ENCODE data around the gene LRRC25. TPM values are rescaled to one million over a fixed set of nuclear protein-coding genes. Genes with fewer than 3 reads are reported as not detected.

The LRRC25 gene
- total RNA-seq, 1 donor from 2014 or later: not detected

DNA sequence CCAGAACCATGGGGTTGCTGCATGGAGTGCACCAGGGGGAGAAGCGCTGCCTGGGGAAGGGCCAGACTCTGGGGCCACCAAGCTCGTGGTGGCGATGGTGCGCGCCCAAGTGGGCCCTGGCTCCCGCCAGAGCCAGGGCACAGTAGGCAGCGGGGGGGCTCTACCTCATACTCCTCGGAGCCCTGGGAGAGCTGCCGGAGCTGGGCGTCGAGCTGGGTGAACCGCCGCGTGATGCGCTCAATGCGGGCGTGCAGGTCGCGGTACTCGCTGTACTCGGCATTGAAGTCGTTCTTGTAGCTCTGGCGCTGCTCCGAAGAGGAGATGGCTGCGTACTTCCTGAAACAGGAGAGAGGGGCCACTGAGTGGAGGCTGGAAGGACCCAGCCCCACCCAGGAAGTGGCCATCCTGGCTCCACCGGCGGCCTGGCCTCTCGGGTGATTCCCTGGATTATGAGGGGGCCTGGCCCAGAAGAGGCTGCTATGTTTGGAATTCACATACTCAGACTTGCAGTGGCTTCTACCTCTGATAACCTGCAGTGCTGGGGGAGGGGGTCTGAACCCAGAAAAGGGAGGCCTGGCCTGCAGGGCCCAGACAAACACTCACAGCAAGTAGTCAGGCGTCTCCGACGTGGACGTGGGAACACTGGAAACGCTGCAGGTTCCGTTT, 48.9 kb upstream of the LRRC25 start:
- no peak overlapping the region for H2AFZ ChIP-seq (ENCODE audit: low read depth, low read length)
- H3K4me3 ChIP-seq (ENCODE audit: insufficient read depth, low read depth, low read length): no peak overlapping the region
- TF ChIP-seq EZH2 (IDR thresholded peaks at IDR 0.05; ENCODE audit: insufficient read depth, low read length): no peak
- no peak overlapping the region for H3K4me2 ChIP-seq (ENCODE audit: low read length)
- peaks cover 76% of the 10 kb centered on the region for H4K20me1 ChIP-seq (ENCODE audit: insufficient read depth, low read length)
- peaks cover 9% of the 10 kb centered on the region for H3K4me1 Mint-ChIP-seq (ENCODE audit: low read depth, unreplicated experiment)
- no peaks in the 10 kb centered on the region for H3K9me3 Mint-ChIP-seq (ENCODE audit: unreplicated experiment)
- H3K4me1 ChIP-seq (ENCODE audit: insufficient read depth, low read length): peaks cover 4% of the 10 kb centered on the region
- H3K36me3 Mint-ChIP-seq (ENCODE audit: low read depth, unreplicated experiment): peaks cover 10% of the 10 kb centered on the region
- FAIRE-seq (no peak), DNase-seq (ENCODE audit: low read depth) (no peak)
- H3K27me3 Mint-ChIP-seq (ENCODE audit: low read depth, unreplicated experiment): no peaks in the 10 kb centered on the region
- peaks cover 3% of the 10 kb centered on the region for H3K79me2 ChIP-seq (ENCODE audit: insufficient read depth, low read length)
- H3K27ac ChIP-seq (ENCODE audit: low read depth, low read length): no peak overlapping the region
- H3K4me3 Mint-ChIP-seq (ENCODE audit: unreplicated experiment): no peak overlapping the region
- H3K27me3 ChIP-seq (ENCODE audit: insufficient read depth, low read length): no peaks in the 10 kb centered on the region
- no peaks in the 10 kb centered on the region for H3K9me3 ChIP-seq (ENCODE audit: insufficient read depth, low read depth, low read length)
- H3K9ac ChIP-seq (ENCODE audit: low read length): no peak overlapping the region
- no peak overlapping the region for H3K27ac Mint-ChIP-seq (ENCODE audit: unreplicated experiment)
- peaks cover 3% of the 10 kb centered on the region for H3K36me3 ChIP-seq (ENCODE audit: insufficient read depth, low read length)

- Mint-ChIP-seq H3K27me3 (ENCODE audit: low read depth, unreplicated experiment) (no peaks in the 10 kb centered on the region), H3K4me1 (ENCODE audit: low read depth, unreplicated experiment) (peaks cover 9% of the 10 kb centered on the region), H3K27ac (ENCODE audit: unreplicated experiment) (no peak overlapping the region), H3K9me3 (ENCODE audit: unreplicated experiment) (no peaks in the 10 kb centered on the region), H3K4me3 (ENCODE audit: unreplicated experiment) (no peak overlapping the region), H3K36me3 (ENCODE audit: low read depth, unreplicated experiment) (peaks cover 10% of the 10 kb centered on the region)
- peaks cover 76% of the 10 kb centered on the region for H4K20me1 ChIP-seq (ENCODE audit: insufficient read depth, low read length)
- H3K9me3 ChIP-seq (ENCODE audit: insufficient read depth, low read depth, low read length): no peaks in the 10 kb centered on the region
- TF ChIP-seq EZH2 (IDR thresholded peaks at IDR 0.05; ENCODE audit: insufficient read depth, low read length): no peak
- TF ChIP-seq, protein P1, sequence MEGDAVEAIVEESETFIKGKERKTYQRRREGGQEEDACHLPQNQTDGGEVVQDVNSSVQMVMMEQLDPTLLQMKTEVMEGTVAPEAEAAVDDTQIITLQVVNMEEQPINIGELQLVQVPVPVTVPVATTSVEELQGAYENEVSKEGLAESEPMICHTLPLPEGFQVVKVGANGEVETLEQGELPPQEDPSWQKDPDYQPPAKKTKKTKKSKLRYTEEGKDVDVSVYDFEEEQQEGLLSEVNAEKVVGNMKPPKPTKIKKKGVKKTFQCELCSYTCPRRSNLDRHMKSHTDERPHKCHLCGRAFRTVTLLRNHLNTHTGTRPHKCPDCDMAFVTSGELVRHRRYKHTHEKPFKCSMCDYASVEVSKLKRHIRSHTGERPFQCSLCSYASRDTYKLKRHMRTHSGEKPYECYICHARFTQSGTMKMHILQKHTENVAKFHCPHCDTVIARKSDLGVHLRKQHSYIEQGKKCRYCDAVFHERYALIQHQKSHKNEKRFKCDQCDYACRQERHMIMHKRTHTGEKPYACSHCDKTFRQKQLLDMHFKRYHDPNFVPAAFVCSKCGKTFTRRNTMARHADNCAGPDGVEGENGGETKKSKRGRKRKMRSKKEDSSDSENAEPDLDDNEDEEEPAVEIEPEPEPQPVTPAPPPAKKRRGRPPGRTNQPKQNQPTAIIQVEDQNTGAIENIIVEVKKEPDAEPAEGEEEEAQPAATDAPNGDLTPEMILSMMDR (IDR thresholded peaks at IDR 0.05; ENCODE audit: insufficient read depth, low read depth, low read length): no peak
- no peak overlapping the region for H2AFZ ChIP-seq (ENCODE audit: low read depth, low read length)
- DNase-seq (ENCODE audit: low read depth) (no peak), FAIRE-seq (no peak)
- H3K27me3 ChIP-seq (ENCODE audit: insufficient read depth, low read length): no peaks in the 10 kb centered on the region
- H3K4me2 ChIP-seq (ENCODE audit: low read length): no peak overlapping the region
- H3K4me3 ChIP-seq (ENCODE audit: insufficient read depth, low read depth, low read length): no peak overlapping the region
- peaks cover 4% of the 10 kb centered on the region for H3K4me1 ChIP-seq (ENCODE audit: insufficient read depth, low read length)
- H3K36me3 ChIP-seq (ENCODE audit: insufficient read depth, low read length): peaks cover 3% of the 10 kb centered on the region
- peaks cover 3% of the 10 kb centered on the region for H3K79me2 ChIP-seq (ENCODE audit: insufficient read depth, low read length)
- H3K9ac ChIP-seq (ENCODE audit: low read length): no peak overlapping the region
- no peak overlapping the region for H3K27ac ChIP-seq (ENCODE audit: low read depth, low read length)
Observed at GRCh38 chr19:18445262-18445948, 48.0 kb upstream of the LRRC25 start.

GRCh38 chr19:18444513-18444912, 47.1 kb upstream of the LRRC25 start:
- peaks cover 15% of the 10 kb centered on the region for H3K4me1 Mint-ChIP-seq (ENCODE audit: low read depth, unreplicated experiment)
- no peak overlapping the region for H3K4me3 ChIP-seq (ENCODE audit: insufficient read depth, low read depth, low read length)
- H3K4me3 Mint-ChIP-seq (ENCODE audit: unreplicated experiment): no peak overlapping the region
- no peak overlapping the region for H3K4me2 ChIP-seq (ENCODE audit: low read length)
- H2AFZ ChIP-seq (ENCODE audit: low read depth, low read length): no peak overlapping the region
- FAIRE-seq: no peak
- H3K79me2 ChIP-seq (ENCODE audit: insufficient read depth, low read length): peaks cover 3% of the 10 kb centered on the region
- no peaks in the 10 kb centered on the region for H3K27me3 Mint-ChIP-seq (ENCODE audit: low read depth, unreplicated experiment)
- H3K9me3 ChIP-seq (ENCODE audit: insufficient read depth, low read depth, low read length): no peaks in the 10 kb centered on the region
- no peak overlapping the region for H3K27ac ChIP-seq (ENCODE audit: low read depth, low read length)
- no peaks in the 10 kb centered on the region for H3K27me3 ChIP-seq (ENCODE audit: insufficient read depth, low read length)
- peaks cover 9% of the 10 kb centered on the region for H3K4me1 ChIP-seq (ENCODE audit: insufficient read depth, low read length)
- H3K36me3 ChIP-seq (ENCODE audit: insufficient read depth, low read length): no peaks in the 10 kb centered on the region
- no peak for DNase-seq (ENCODE audit: low read depth)
- no peak overlapping the region for H3K9ac ChIP-seq (ENCODE audit: low read length)
- no peaks in the 10 kb centered on the region for H3K9me3 Mint-ChIP-seq (ENCODE audit: unreplicated experiment)
- H3K36me3 Mint-ChIP-seq (ENCODE audit: low read depth, unreplicated experiment): peaks cover 10% of the 10 kb centered on the region
- H3K27ac Mint-ChIP-seq (ENCODE audit: unreplicated experiment): no peak overlapping the region
- TF ChIP-seq EZH2 (IDR thresholded peaks at IDR 0.05; ENCODE audit: insufficient read depth, low read length): no peak
- TF ChIP-seq, protein P1 (IDR thresholded peaks at IDR 0.05; ENCODE audit: insufficient read depth, low read depth, low read length): no peak
- H4K20me1 ChIP-seq (ENCODE audit: insufficient read depth, low read length): peaks cover 75% of the 10 kb centered on the region

Data from astrocyte (in vitro differentiated cells and primary cell).